Ascending aorta (tissue), 2 donors: ENCODE results near the gene JCAD. TPM values are rescaled to one million over a fixed set of nuclear protein-coding genes. Genes with fewer than 3 reads are reported as not detected.
A peak's percentile ranks its signal among the peaks of the same experiment; 100 is the strongest.
"Not testable (repeated sequence)": the region's sequence is repeated elsewhere in the genome, so short reads cannot be mapped to it uniquely, and the experiment has no call there.

Experiments used
- DNase-seq, 2 donors: peaks; one replicate each; pipeline ENCODE4 v3.0.0-alpha.2; 2019; ENCODE audit warnings: low spot score in 2 of 2
- H3K27ac ChIP-seq, 2 donors: fragments of 200-600 bp; sonication (generic); one replicate each; pipeline ENCODE4 v1.5.1; 2016 to 2017; ENCODE audit warnings: mild to moderate bottlenecking in 1 of 2
- H3K27me3 ChIP-seq: fragments of 200-600 bp; sonication (generic); one replicate; pipeline ENCODE4 v1.5.1; 2017
- H3K36me3 ChIP-seq, 2 donors: fragments of 200-600 bp; sonication (generic); one replicate each; pipeline ENCODE4 v1.5.1; 2016
- H3K4me1 ChIP-seq, 2 donors: fragments of 200-600 bp; sonication (generic); one replicate each; pipeline ENCODE4 v1.5.1; 2016 to 2017; ENCODE audit warnings: mild to moderate bottlenecking in 1 of 2
- H3K4me3 ChIP-seq, 2 donors: fragments of 200-600 bp; sonication (generic); one replicate each; pipeline ENCODE4 v1.5.1; 2016 to 2017; ENCODE audit warnings: mild to moderate bottlenecking in 1 of 2
- H3K9me3 ChIP-seq, 2 donors: fragments of 200-600 bp; sonication (generic); one replicate each; pipeline ENCODE4 v1.5.1; 2016
- intact Hi-C: fragments of 100-400 bp; cut with DNase I; formaldehyde crosslinking; loops from one replicate; pipeline ENCODE4 v1.15.1; 2023
- total RNA-seq: library from RNA; depleted of rRNA; stranded (reverse); fragments of >200 nt; gene quantifications from one replicate; pipeline ENCODE4 v1.1.0, GENCODE V29; 2016
- TF ChIP-seq, protein P1 (sequence below), 3 experiments: fragments of 200-600 bp in 2 of 3; fragments of 450-650 bp in 1 of 3; sonication (generic) in 2 of 3; IDR thresholded peaks; one replicate each; pipeline ENCODE4 v1.5.1; 2016 to 2019; ENCODE audit warnings: antibody characterized with exemption in 3 of 3, mild to moderate bottlenecking in 1 of 3, moderate library complexity in 1 of 3

Gene JCAD, protein sequence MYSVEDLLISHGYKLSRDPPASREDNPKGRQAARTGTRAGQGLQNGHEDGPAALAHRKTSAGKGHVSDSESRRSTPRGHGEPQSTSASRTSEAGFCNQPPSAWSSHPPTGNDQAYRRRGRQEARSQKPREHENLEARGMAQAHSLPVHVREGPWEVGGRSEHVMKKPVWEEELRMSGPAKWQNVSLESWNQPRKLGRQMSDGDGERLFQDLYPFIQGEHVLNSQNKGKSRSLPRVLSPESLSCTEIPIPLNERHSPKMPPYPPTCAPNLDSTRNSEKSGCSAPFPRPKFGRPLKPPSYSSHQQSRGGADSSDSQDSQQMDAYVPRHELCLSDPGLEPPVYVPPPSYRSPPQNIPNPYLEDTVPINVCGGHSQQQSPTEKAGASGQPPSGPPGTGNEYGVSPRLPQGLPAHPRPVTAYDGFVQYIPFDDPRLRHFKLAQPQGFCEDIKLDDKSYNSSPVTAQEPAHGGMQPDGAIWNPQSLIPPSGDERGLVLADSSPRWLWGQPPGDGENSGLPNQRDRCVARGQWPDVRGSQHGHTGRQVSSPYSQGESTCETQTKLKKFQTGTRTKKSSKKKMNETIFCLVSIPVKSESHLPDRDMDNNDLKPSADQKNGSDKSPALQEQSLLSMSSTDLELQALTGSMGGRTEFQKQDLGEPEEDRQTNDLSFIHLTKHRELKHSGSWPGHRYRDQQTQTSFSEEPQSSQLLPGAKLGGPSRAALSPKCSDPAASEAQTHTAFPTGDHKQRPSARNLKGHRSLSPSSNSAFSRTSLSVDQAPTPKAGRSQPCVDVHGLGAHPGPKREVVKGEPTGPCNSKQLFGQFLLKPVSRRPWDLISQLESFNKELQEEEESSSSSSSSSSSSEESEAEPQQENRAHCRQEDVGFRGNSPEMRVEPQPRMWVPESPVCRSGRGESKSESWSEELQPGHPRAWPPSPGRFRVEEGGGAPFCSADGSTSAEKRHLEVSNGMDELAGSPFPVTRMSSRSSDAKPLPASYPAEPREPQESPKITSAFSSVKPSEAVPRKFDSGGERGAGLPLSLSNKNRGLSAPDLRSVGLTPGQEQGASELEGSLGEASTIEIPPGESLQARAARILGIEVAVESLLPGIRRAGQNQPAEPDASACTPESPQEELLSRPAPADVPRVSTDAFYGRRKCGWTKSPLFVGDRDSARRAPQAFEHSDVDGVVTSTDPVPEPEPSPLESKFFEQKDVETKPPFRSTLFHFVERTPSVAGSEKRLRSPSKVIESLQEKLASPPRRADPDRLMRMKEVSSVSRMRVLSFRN (N-terminal part only)
- total RNA-seq, result 82.8 TPM

DNA sequence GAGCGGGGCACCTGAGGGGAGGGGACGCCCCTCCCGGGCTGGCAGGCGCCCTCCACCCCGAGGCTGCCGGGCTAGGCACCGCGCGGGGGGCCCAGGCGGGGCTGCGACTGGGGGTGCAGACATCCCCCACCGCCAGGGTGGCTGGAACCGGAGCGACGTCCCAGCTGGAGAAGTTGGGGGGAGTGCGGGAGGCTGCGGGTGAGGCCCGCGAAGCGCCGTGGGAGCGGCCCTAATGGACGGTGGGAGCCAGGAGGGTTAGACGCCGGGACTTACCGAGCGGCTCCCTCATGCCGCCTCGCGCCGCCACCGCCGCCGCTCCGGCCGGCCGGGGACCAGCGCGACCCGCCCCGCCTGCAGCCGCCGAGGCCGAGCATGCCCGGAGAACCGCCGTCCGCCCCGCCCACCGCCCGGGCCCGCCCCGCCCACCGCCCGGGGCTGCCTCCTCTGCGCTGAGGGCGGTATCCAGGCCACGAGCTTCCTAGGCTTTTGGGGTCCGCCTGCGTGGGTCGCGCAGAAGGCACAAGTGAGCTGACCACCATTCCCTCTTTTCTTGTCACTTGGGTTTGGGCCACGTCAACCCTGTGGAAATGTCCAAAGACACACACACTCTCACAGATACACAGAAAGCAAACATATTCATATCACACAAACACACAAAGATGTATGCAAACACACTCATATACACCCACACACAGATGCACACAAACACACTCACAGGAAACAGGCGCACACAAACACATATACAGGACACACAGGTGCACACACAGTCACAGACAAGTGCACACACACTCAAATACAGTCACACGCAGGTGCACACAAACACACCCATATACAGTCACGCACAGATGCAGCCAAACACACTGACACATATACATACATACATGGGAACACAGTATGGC is at the start of gene JCAD:
JCAD (minus strand) TSS at position 378 of the 899 bp plus-strand sequence. CDS start 11,774 bp downstream, outside the sequence.
- TF ChIP-seq, protein P1, sequence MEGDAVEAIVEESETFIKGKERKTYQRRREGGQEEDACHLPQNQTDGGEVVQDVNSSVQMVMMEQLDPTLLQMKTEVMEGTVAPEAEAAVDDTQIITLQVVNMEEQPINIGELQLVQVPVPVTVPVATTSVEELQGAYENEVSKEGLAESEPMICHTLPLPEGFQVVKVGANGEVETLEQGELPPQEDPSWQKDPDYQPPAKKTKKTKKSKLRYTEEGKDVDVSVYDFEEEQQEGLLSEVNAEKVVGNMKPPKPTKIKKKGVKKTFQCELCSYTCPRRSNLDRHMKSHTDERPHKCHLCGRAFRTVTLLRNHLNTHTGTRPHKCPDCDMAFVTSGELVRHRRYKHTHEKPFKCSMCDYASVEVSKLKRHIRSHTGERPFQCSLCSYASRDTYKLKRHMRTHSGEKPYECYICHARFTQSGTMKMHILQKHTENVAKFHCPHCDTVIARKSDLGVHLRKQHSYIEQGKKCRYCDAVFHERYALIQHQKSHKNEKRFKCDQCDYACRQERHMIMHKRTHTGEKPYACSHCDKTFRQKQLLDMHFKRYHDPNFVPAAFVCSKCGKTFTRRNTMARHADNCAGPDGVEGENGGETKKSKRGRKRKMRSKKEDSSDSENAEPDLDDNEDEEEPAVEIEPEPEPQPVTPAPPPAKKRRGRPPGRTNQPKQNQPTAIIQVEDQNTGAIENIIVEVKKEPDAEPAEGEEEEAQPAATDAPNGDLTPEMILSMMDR (IDR thresholded peaks at IDR 0.05), result peak in 1 of 3 experiments; percentile 5
- Histone ChIP-seq H3K27me3 (no peaks in the 10 kb centered on the region), H3K9me3 (no peaks in the 10 kb centered on the region), H3K27ac (peak within 1 kb of the TSS; percentile 94 to 95), H3K36me3 (no peaks in the 10 kb centered on the region), H3K4me1 (peaks cover 3 to 20% of the 10 kb centered on the region in 2 donors), H3K4me3 (peak within 1 kb of the TSS; percentile 79 to 93)
- peak in 1 of 2 donors; percentile 90 for DNase-seq
- intact Hi-C loops, result loop anchor here (2.0 to 10.0 kb wide), 3 partner anchors 41 to 185 kb away; no protein-coding TSS in a partner anchor

DNA sequence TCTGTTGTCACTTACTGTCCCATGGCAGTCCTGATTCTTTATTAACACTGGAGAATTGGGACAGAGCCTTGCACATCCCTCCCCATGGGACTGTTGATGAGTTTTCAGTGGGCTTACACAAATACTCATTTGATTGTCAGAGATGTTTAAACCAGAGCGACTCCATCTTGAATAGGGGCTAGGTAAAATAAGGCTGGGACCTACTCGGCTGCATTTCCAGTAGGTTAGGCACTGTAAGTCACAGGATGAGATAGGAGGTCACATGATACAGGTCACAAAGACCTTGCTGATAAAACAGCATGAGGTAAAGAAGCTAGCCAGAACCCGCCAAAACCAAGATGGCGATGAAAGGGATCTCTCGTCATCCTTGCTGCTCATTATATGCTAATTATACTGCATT is 47.6 kb upstream of the JCAD start:
- H3K27me3 ChIP-seq, result no peaks in the 10 kb centered on the region
- no peaks in the 10 kb centered on the region for H3K4me1 ChIP-seq
- DNase-seq, result no peak
- H3K27ac ChIP-seq, result no peak overlapping the region
- H3K36me3 ChIP-seq, result no peaks in the 10 kb centered on the region
- H3K9me3 ChIP-seq, result no peaks in the 10 kb centered on the region
- intact Hi-C loops, result no loop called here
- TF ChIP-seq, protein P1 (IDR thresholded peaks at IDR 0.05), result no peak
- no peak overlapping the region for H3K4me3 ChIP-seq

DNA sequence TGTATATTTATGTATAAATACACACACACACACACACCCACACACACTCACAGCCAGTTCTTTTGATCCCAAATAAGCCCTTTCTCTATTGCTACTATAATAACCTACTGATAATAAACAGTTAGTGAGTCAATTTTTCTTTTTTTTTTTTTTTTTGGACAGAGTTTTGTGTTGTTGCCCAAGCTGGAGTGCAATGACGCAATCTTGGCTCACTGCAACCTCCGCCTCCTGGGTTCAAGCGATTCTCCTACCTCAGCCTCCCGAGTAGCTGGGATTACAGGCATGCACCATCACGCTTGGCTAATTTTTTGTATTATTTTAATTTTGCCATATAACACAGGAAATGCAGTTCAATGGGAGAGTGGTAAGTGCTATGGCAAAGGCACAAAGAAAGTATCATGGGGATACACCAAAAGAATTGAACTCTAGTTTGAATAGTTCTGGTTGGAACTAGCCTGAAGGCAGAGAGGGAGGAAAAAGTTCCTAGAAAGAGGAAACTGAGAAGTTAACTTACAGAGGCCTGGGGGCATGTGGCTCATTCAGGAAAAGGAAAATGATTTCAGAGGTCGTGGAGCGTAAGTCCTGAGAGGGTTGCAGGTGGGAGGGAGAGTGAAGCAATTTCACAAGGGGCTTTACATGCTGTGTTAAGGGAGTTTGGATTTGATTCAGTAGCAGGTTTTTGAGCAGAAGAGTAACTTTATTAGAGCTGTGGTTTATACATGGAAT is 44.4 kb upstream of the JCAD start:
- H3K4me3 ChIP-seq, result no peak overlapping the region
- TF ChIP-seq, protein P1 (IDR thresholded peaks at IDR 0.05), result no peak
- H3K27ac ChIP-seq, result no peak overlapping the region
- no peaks in the 10 kb centered on the region for H3K4me1 ChIP-seq
- no peaks in the 10 kb centered on the region for H3K27me3 ChIP-seq
- intact Hi-C loops, result no loop called here
- H3K36me3 ChIP-seq, result no peaks in the 10 kb centered on the region
- no peak for DNase-seq
- H3K9me3 ChIP-seq, result no peaks in the 10 kb centered on the region

DNA sequence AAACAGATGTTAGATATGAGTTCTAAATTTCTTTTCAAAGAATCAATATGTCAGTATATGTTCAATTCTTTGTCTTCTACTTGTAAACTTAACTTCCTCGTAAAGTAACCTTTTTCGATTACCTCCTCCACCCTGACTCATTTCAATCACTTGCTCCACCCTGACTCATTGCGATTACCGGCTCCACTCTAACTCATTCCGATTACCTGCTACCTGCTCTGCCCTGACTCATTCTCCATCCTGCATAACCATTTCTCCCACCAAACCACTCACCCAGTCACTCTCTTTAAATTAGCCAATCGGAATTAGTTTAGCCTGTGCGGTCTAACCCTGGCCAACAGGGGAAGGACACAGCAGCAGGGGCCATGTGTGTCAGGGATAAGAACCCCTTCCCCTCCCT is 40.3 kb upstream of the JCAD start:
- intact Hi-C loops, H3K27me3 ChIP-seq, H3K4me1 ChIP-seq, DNase-seq, H3K4me3 ChIP-seq, H3K27ac ChIP-seq, H3K9me3 ChIP-seq, H3K36me3 ChIP-seq: not testable (repeated sequence)

DNA sequence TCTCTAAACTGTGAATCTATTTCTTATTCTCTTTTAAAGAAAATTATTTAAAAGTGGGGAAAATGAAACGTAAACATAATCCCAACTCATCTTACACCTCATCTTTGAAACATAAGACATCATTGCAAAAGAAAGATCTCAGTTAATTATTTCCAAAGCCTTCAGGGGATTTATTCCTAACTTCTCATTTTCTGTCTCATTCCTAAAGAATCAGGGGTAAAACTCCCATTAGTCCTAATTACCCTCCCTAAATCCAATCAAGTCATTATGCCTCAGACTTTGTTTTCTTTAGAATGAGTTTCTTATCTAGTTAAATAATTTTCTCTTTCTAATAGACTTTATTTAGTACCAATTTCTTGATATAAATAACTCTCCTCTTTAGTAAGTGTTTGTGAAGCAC is 39.7 kb upstream of the JCAD start:
- Histone ChIP-seq H3K4me1 (no peaks in the 10 kb centered on the region), H3K9me3 (no peaks in the 10 kb centered on the region), H3K27ac (no peak overlapping the region), H3K36me3 (no peaks in the 10 kb centered on the region), H3K4me3 (no peak overlapping the region), H3K27me3 (no peaks in the 10 kb centered on the region)
- TF ChIP-seq, protein P1 (IDR thresholded peaks at IDR 0.05), result no peak
- intact Hi-C loops, result no loop called here
- DNase-seq, result no peak
